Measurements from ENCODE around the gene TP53AIP1.

Gene TP53AIP1

GRCh38 chr11:128917144-128917724, 25.4 kb downstream of the TP53AIP1 start:
- H3K4me3 ChIP-seq (ENCODE audit: low read depth in 1 of 2, low read length in 2 of 2), result no peak overlapping the region
- no peaks in the 10 kb centered on the region for H3K4me1 ChIP-seq (ENCODE audit: control insufficient read depth in 1 of 2, insufficient read depth in 2 of 2, low read length in 2 of 2)
- no peak overlapping the region for H3K9ac ChIP-seq (ENCODE audit: low read depth in 1 of 2, low read length in 2 of 2)
- H3K36me3 ChIP-seq (ENCODE audit: control insufficient read depth in 1 of 2, insufficient read depth in 2 of 2, low read length in 2 of 2), result no peaks in the 10 kb centered on the region
- no peaks in the 10 kb centered on the region for H3K9me3 ChIP-seq (ENCODE audit: control insufficient read depth in 1 of 2, low read length in 2 of 2)
- H3K27ac ChIP-seq (ENCODE audit: low read depth, low read length), result no peak overlapping the region
- H3K27me3 ChIP-seq (ENCODE audit: control insufficient read depth in 1 of 2, insufficient read depth in 2 of 2, low read length in 2 of 2), result peaks cover 0 to 7% of the 10 kb centered on the region in 2 donors

GRCh38 chr11:128916681-128917080, 26.0 kb downstream of the TP53AIP1 start:
- no peak overlapping the region for H3K27ac ChIP-seq (ENCODE audit: low read depth, low read length)
- H3K9me3 ChIP-seq (ENCODE audit: control insufficient read depth in 1 of 2, low read length in 2 of 2), result no peaks in the 10 kb centered on the region
- no peak overlapping the region for H3K9ac ChIP-seq (ENCODE audit: low read depth in 1 of 2, low read length in 2 of 2)
- no peaks in the 10 kb centered on the region for H3K4me1 ChIP-seq (ENCODE audit: control insufficient read depth in 1 of 2, insufficient read depth in 2 of 2, low read length in 2 of 2)
- H3K4me3 ChIP-seq (ENCODE audit: low read depth in 1 of 2, low read length in 2 of 2), result no peak overlapping the region
- H3K36me3 ChIP-seq (ENCODE audit: control insufficient read depth in 1 of 2, insufficient read depth in 2 of 2, low read length in 2 of 2), result no peaks in the 10 kb centered on the region
- peaks cover 0 to 5% of the 10 kb centered on the region in 2 donors for H3K27me3 ChIP-seq (ENCODE audit: control insufficient read depth in 1 of 2, insufficient read depth in 2 of 2, low read length in 2 of 2)

GRCh38 chr11:128916037-128916572, 26.6 kb downstream of the TP53AIP1 start:
- peaks cover 0 to 3% of the 10 kb centered on the region in 2 donors for H3K27me3 ChIP-seq (ENCODE audit: control insufficient read depth in 1 of 2, insufficient read depth in 2 of 2, low read length in 2 of 2)
- no peaks in the 10 kb centered on the region for H3K4me1 ChIP-seq (ENCODE audit: control insufficient read depth in 1 of 2, insufficient read depth in 2 of 2, low read length in 2 of 2)
- no peaks in the 10 kb centered on the region for H3K36me3 ChIP-seq (ENCODE audit: control insufficient read depth in 1 of 2, insufficient read depth in 2 of 2, low read length in 2 of 2)
- H3K9ac ChIP-seq (ENCODE audit: low read depth in 1 of 2, low read length in 2 of 2), result no peak overlapping the region
- H3K4me3 ChIP-seq (ENCODE audit: low read depth in 1 of 2, low read length in 2 of 2), result no peak overlapping the region
- no peaks in the 10 kb centered on the region for H3K9me3 ChIP-seq (ENCODE audit: control insufficient read depth in 1 of 2, low read length in 2 of 2)
- H3K27ac ChIP-seq (ENCODE audit: low read depth, low read length), result no peak overlapping the region

- H3K27me3 ChIP-seq (ENCODE audit: control insufficient read depth in 1 of 2, insufficient read depth in 2 of 2, low read length in 2 of 2), result peaks cover 0 to 3% of the 10 kb centered on the region in 2 donors
- H3K36me3 ChIP-seq (ENCODE audit: control insufficient read depth in 1 of 2, insufficient read depth in 2 of 2, low read length in 2 of 2), result no peaks in the 10 kb centered on the region
- no peaks in the 10 kb centered on the region for H3K9me3 ChIP-seq (ENCODE audit: control insufficient read depth in 1 of 2, low read length in 2 of 2)
- no peak overlapping the region for H3K9ac ChIP-seq (ENCODE audit: low read depth in 1 of 2, low read length in 2 of 2)
- H3K4me1 ChIP-seq (ENCODE audit: control insufficient read depth in 1 of 2, insufficient read depth in 2 of 2, low read length in 2 of 2), result no peaks in the 10 kb centered on the region
- no peak overlapping the region for H3K27ac ChIP-seq (ENCODE audit: low read depth, low read length)
- H3K4me3 ChIP-seq (ENCODE audit: low read depth in 1 of 2, low read length in 2 of 2), result no peak overlapping the region
These were observed 27.5 kb downstream of the TP53AIP1 start for GRCh38 chr11:128915149-128915521.

- Histone ChIP-seq H3K4me3 (ENCODE audit: low read depth in 1 of 2, low read length in 2 of 2) (no peak overlapping the region), H3K9me3 (ENCODE audit: control insufficient read depth in 1 of 2, low read length in 2 of 2) (no peaks in the 10 kb centered on the region), H3K36me3 (ENCODE audit: control insufficient read depth in 1 of 2, insufficient read depth in 2 of 2, low read length in 2 of 2) (no peaks in the 10 kb centered on the region), H3K27me3 (ENCODE audit: control insufficient read depth in 1 of 2, insufficient read depth in 2 of 2, low read length in 2 of 2) (peaks cover 0 to 3% of the 10 kb centered on the region in 2 donors), H3K27ac (ENCODE audit: low read depth, low read length) (no peak overlapping the region), H3K4me1 (ENCODE audit: control insufficient read depth in 1 of 2, insufficient read depth in 2 of 2, low read length in 2 of 2) (no peaks in the 10 kb centered on the region), H3K9ac (ENCODE audit: low read depth in 1 of 2, low read length in 2 of 2) (no peak overlapping the region)
These were observed 28.2 kb downstream of the TP53AIP1 start for GRCh38 chr11:128914216-128915148.

DNA sequence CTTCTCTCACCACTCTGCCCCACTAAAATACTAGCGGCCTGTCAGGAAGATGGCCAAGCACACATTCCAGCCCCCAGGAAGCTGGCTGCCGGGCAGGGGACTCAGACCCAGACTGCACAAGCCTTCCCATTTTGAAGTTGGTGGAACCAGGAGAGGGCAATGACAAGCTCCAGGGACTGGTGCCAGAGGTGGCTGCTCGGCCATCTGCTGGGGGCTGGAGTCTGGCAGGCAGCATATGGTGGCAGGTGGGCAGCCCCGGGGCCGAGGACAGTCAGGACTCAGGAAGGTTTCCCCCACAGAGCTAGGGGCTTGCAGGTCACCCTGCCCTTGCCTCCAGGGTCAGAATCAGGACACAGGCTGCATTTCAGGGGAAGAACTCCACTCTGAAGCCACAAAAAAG, 28.9 kb downstream of the TP53AIP1 start:
- H3K27ac ChIP-seq (ENCODE audit: low read depth, low read length), result no peak overlapping the region
- no peak overlapping the region for H3K4me3 ChIP-seq (ENCODE audit: low read depth in 1 of 2, low read length in 2 of 2)
- no peaks in the 10 kb centered on the region for H3K9me3 ChIP-seq (ENCODE audit: control insufficient read depth in 1 of 2, low read length in 2 of 2)
- H3K9ac ChIP-seq (ENCODE audit: low read depth in 1 of 2, low read length in 2 of 2), result no peak overlapping the region
- H3K27me3 ChIP-seq (ENCODE audit: control insufficient read depth in 1 of 2, insufficient read depth in 2 of 2, low read length in 2 of 2), result peaks cover 3% of the 10 kb centered on the region in 2 donors
- peaks cover 3% of the 10 kb centered on the region in 2 donors for H3K4me1 ChIP-seq (ENCODE audit: control insufficient read depth in 1 of 2, insufficient read depth in 2 of 2, low read length in 2 of 2)
- H3K36me3 ChIP-seq (ENCODE audit: control insufficient read depth in 1 of 2, insufficient read depth in 2 of 2, low read length in 2 of 2), result no peaks in the 10 kb centered on the region

GRCh38 chr11:128911701-128912100, 31.0 kb downstream of the TP53AIP1 start:
- Histone ChIP-seq H3K27me3 (ENCODE audit: control insufficient read depth in 1 of 2, insufficient read depth in 2 of 2, low read length in 2 of 2) (peaks cover 3 to 4% of the 10 kb centered on the region in 2 donors), H3K4me1 (ENCODE audit: control insufficient read depth in 1 of 2, insufficient read depth in 2 of 2, low read length in 2 of 2) (peaks cover 10 to 13% of the 10 kb centered on the region in 2 donors), H3K9me3 (ENCODE audit: control insufficient read depth in 1 of 2, low read length in 2 of 2) (no peaks in the 10 kb centered on the region), H3K4me3 (ENCODE audit: low read depth in 1 of 2, low read length in 2 of 2) (no peak overlapping the region), H3K36me3 (ENCODE audit: control insufficient read depth in 1 of 2, insufficient read depth in 2 of 2, low read length in 2 of 2) (no peaks in the 10 kb centered on the region), H3K27ac (ENCODE audit: low read depth, low read length) (no peak overlapping the region), H3K9ac (ENCODE audit: low read depth in 1 of 2, low read length in 2 of 2) (no peak overlapping the region)

- no peaks in the 10 kb centered on the region for H3K36me3 ChIP-seq (ENCODE audit: control insufficient read depth in 1 of 2, insufficient read depth in 2 of 2, low read length in 2 of 2)
- H3K9ac ChIP-seq (ENCODE audit: low read depth in 1 of 2, low read length in 2 of 2), result no peak overlapping the region
- no peaks in the 10 kb centered on the region for H3K9me3 ChIP-seq (ENCODE audit: control insufficient read depth in 1 of 2, low read length in 2 of 2)
- H3K27me3 ChIP-seq (ENCODE audit: control insufficient read depth in 1 of 2, insufficient read depth in 2 of 2, low read length in 2 of 2), result peaks cover 3 to 4% of the 10 kb centered on the region in 2 donors
- no peak overlapping the region for H3K27ac ChIP-seq (ENCODE audit: low read depth, low read length)
- H3K4me3 ChIP-seq (ENCODE audit: low read depth in 1 of 2, low read length in 2 of 2), result no peak overlapping the region
- peaks cover 14% of the 10 kb centered on the region in 2 donors for H3K4me1 ChIP-seq (ENCODE audit: control insufficient read depth in 1 of 2, insufficient read depth in 2 of 2, low read length in 2 of 2)
These were observed 31.4 kb downstream of the TP53AIP1 start for GRCh38 chr11:128911239-128911638.

- no peak overlapping the region for H3K4me3 ChIP-seq (ENCODE audit: low read depth in 1 of 2, low read length in 2 of 2)
- H3K27me3 ChIP-seq (ENCODE audit: control insufficient read depth in 1 of 2, insufficient read depth in 2 of 2, low read length in 2 of 2), result peaks cover 3 to 4% of the 10 kb centered on the region in 2 donors
- H3K27ac ChIP-seq (ENCODE audit: low read depth, low read length), result no peak overlapping the region
- no peak overlapping the region for H3K9ac ChIP-seq (ENCODE audit: low read depth in 1 of 2, low read length in 2 of 2)
- no peaks in the 10 kb centered on the region for H3K9me3 ChIP-seq (ENCODE audit: control insufficient read depth in 1 of 2, low read length in 2 of 2)
- H3K4me1 ChIP-seq (ENCODE audit: control insufficient read depth in 1 of 2, insufficient read depth in 2 of 2, low read length in 2 of 2), result peaks cover 18% of the 10 kb centered on the region in 2 donors
- H3K36me3 ChIP-seq (ENCODE audit: control insufficient read depth in 1 of 2, insufficient read depth in 2 of 2, low read length in 2 of 2), result no peaks in the 10 kb centered on the region
These were observed 32.1 kb downstream of the TP53AIP1 start for GRCh38 chr11:128910576-128910975.

GRCh38 chr11:128909438-128910125, 33.1 kb downstream of the TP53AIP1 start:
- Histone ChIP-seq H3K9me3 (ENCODE audit: control insufficient read depth in 1 of 2, low read length in 2 of 2) (no peaks in the 10 kb centered on the region), H3K9ac (ENCODE audit: low read depth in 1 of 2, low read length in 2 of 2) (no peak overlapping the region), H3K4me1 (ENCODE audit: control insufficient read depth in 1 of 2, insufficient read depth in 2 of 2, low read length in 2 of 2) (peaks cover 18% of the 10 kb centered on the region in 2 donors), H3K27ac (ENCODE audit: low read depth, low read length) (no peak overlapping the region), H3K27me3 (ENCODE audit: control insufficient read depth in 1 of 2, insufficient read depth in 2 of 2, low read length in 2 of 2) (peaks cover 3 to 5% of the 10 kb centered on the region in 2 donors), H3K4me3 (ENCODE audit: low read depth in 1 of 2, low read length in 2 of 2) (no peak overlapping the region), H3K36me3 (ENCODE audit: control insufficient read depth in 1 of 2, insufficient read depth in 2 of 2, low read length in 2 of 2) (no peaks in the 10 kb centered on the region)
